Measurements from ENCODE around the gene METTL15. TPM values are rescaled to one million over a fixed set of nuclear protein-coding genes. Genes with fewer than 3 reads are reported as not detected.
"Not testable (repeated sequence)": the region's sequence is repeated elsewhere in the genome, so short reads cannot be mapped to it uniquely, and the experiment has no call there.

The METTL15 gene
- total RNA-seq, 1 experiment from 2014 or later: 9.1 TPM

- Histone ChIP-seq H2AK5ac (ENCODE audit: insufficient read length, low read length) (no peak overlapping the region), H3K56ac (ENCODE audit: insufficient read length, low read depth, low read length) (no peak overlapping the region), H3K27ac (ENCODE audit: insufficient read length, low read depth, low read length) (no peak overlapping the region), H3K23me2 (ENCODE audit: insufficient read length, low read depth, low read length, poor library complexity, severe bottlenecking) (no peaks in the 10 kb centered on the region), H3T11ph (ENCODE audit: low read length) (no peak overlapping the region), H3K18ac (ENCODE audit: insufficient read length, low read depth, low read length) (no peak overlapping the region), H3K4me2 (ENCODE audit: insufficient read depth, insufficient read length, low read length) (no peak overlapping the region), H2BK15ac (ENCODE audit: low read depth, low read length) (no peak overlapping the region), H3K23ac (ENCODE audit: insufficient read length, low read depth, low read length) (no peak overlapping the region), H4K5ac (ENCODE audit: insufficient read length, low read depth, low read length) (no peak overlapping the region), H3K14ac (ENCODE audit: insufficient read depth, low read length) (no peak overlapping the region), H3K9ac (ENCODE audit: extremely low read depth, insufficient read length, low read length) (no peak overlapping the region), H2BK20ac (ENCODE audit: low read depth, low read length, poor library complexity, severe bottlenecking) (no peak overlapping the region), H2BK12ac (ENCODE audit: insufficient read length, low read depth, low read length) (no peak overlapping the region), H3K9me3 (ENCODE audit: control insufficient read depth, low read depth, low read length) (no peaks in the 10 kb centered on the region), H4K8ac (replicated peaks; ENCODE audit: insufficient read length, low read depth, low read length) (no peak overlapping the region), H3K4ac (ENCODE audit: low read depth, low read length) (no peak overlapping the region), H4K20me1 (ENCODE audit: control insufficient read depth, insufficient read depth, insufficient read length) (no peaks in the 10 kb centered on the region), H3K4me1 (ENCODE audit: insufficient read depth, low read length) (no peaks in the 10 kb centered on the region), H3K27me3 (ENCODE audit: insufficient read depth, low read length) (no peaks in the 10 kb centered on the region), H2BK120ac (ENCODE audit: low read depth, low read length, poor library complexity, severe bottlenecking) (no peak overlapping the region), H2AFZ (ENCODE audit: low read length) (no peak overlapping the region), H3K79me1 (ENCODE audit: insufficient read depth, low read depth, low read length, poor library complexity, severe bottlenecking) (peaks cover 5% of the 10 kb centered on the region), H4K91ac (ENCODE audit: insufficient read length, low read depth, low read length) (no peak overlapping the region), H2BK5ac (ENCODE audit: insufficient read length, low read length) (no peak overlapping the region), H3K79me2 (ENCODE audit: insufficient read depth, low read length) (no peaks in the 10 kb centered on the region; the same call in 1 of the 2 replicates)
- DNase-seq: no peak
- Mint-ChIP-seq H3K4me3 (no peak overlapping the region), H3K36me3 (ENCODE audit: insufficient read depth in 1 of 3, low read depth in 3 of 3) (peaks cover 3 to 16% (median 10%) of the 10 kb centered on the region in 3 experiments; a peak in 5 of 7 replicates), H3K27ac (no peak overlapping the region), H3K9me3 (no peaks in the 10 kb centered on the region), H3K27me3 (ENCODE audit: low read depth) (no peaks in the 10 kb centered on the region), H3K4me1 (peaks cover 17 to 19% of the 10 kb centered on the region in 2 experiments)
- no CpG with 5 or more reads among the region's 2 CpGs for WGBS (ENCODE audit: extremely low coverage, insufficient read length, low lambda C conversion rate)
- no peak for TF ChIP-seq CTCF (conservative IDR thresholded peaks at IDR 0.05)
These were observed 7.5 kb upstream of the METTL15 start for GRCh38 chr11:28100665-28101064.

GRCh38 chr11:28102300-28102699 is 5.9 kb upstream of the METTL15 start:
- not testable (repeated sequence) for H3K18ac ChIP-seq (ENCODE audit: insufficient read length, low read depth, low read length); H3K79me2 ChIP-seq (ENCODE audit: insufficient read depth, low read length); H3T11ph ChIP-seq (ENCODE audit: low read length); H3K56ac ChIP-seq (ENCODE audit: insufficient read length, low read depth, low read length); H2AK5ac ChIP-seq (ENCODE audit: insufficient read length, low read length); H3K4me3 Mint-ChIP-seq; H3K23ac ChIP-seq (ENCODE audit: insufficient read length, low read depth, low read length); H3K9me3 ChIP-seq (ENCODE audit: control insufficient read depth, low read depth, low read length); H3K9me3 Mint-ChIP-seq; H2BK12ac ChIP-seq (ENCODE audit: insufficient read length, low read depth, low read length); H2AFZ ChIP-seq (ENCODE audit: low read length); H4K5ac ChIP-seq (ENCODE audit: insufficient read length, low read depth, low read length); H4K8ac ChIP-seq (replicated peaks; ENCODE audit: insufficient read length, low read depth, low read length); H2BK20ac ChIP-seq (ENCODE audit: low read depth, low read length, poor library complexity, severe bottlenecking); H3K4me1 ChIP-seq (ENCODE audit: insufficient read depth, low read length); H2BK5ac ChIP-seq (ENCODE audit: insufficient read length, low read length); H3K27me3 Mint-ChIP-seq (ENCODE audit: low read depth); H2BK120ac ChIP-seq (ENCODE audit: low read depth, low read length, poor library complexity, severe bottlenecking); DNase-seq; H4K20me1 ChIP-seq (ENCODE audit: control insufficient read depth, insufficient read depth, insufficient read length); H3K4me2 ChIP-seq (ENCODE audit: insufficient read depth, insufficient read length, low read length); H3K9ac ChIP-seq (ENCODE audit: extremely low read depth, insufficient read length, low read length); H2BK15ac ChIP-seq (ENCODE audit: low read depth, low read length); H3K14ac ChIP-seq (ENCODE audit: insufficient read depth, low read length); H3K4ac ChIP-seq (ENCODE audit: low read depth, low read length); H4K91ac ChIP-seq (ENCODE audit: insufficient read length, low read depth, low read length); H3K79me1 ChIP-seq (ENCODE audit: insufficient read depth, low read depth, low read length, poor library complexity, severe bottlenecking); H3K23me2 ChIP-seq (ENCODE audit: insufficient read length, low read depth, low read length, poor library complexity, severe bottlenecking); H3K36me3 Mint-ChIP-seq (ENCODE audit: insufficient read depth in 1 of 3, low read depth in 3 of 3); H3K27me3 ChIP-seq (ENCODE audit: insufficient read depth, low read length); H3K27ac ChIP-seq (ENCODE audit: insufficient read length, low read depth, low read length)
- H3K27ac Mint-ChIP-seq: peak overlapping the region in 2 of 3 experiments; percentile 34 to 86; a peak in 6 of 7 replicates
- H3K4me1 Mint-ChIP-seq: peaks cover 25 to 27% of the 10 kb centered on the region in 2 experiments
- no CpG with 5 or more reads among the region's 4 CpGs for WGBS (ENCODE audit: extremely low coverage, insufficient read length, low lambda C conversion rate)
